Neutrophil (primary cell): Measurements from ENCODE around the gene RGS14.

Experiments
- H3K27ac ChIP-seq: fragments of 200-600 bp; sonication (generic); 2 replicates; pipeline ENCODE4 v1.5.1; 2016; ENCODE audit warnings: mild to moderate bottlenecking, moderate library complexity
- H3K27me3 ChIP-seq: fragments of 200-600 bp; sonication (generic); 2 replicates; pipeline ENCODE4 v1.6.0; 2016; ENCODE audit warnings: mild to moderate bottlenecking
- H3K36me3 ChIP-seq: fragments of 200-600 bp; sonication (generic); 2 replicates; pipeline ENCODE4 v1.5.1; 2017
- H3K4me1 ChIP-seq, 2 experiments: fragments of 200-600 bp in 1 of 2; sonication (generic) in 1 of 2; 1 replicate in 1 of 2; 2 replicates in 1 of 2; pipeline versions ENCODE4 v1.5.1 to v1.6.1; 2013 to 2016; ENCODE audit warnings: low read depth in 1 of 2, low read length in 1 of 2, mild to moderate bottlenecking in 1 of 2, moderate library complexity in 1 of 2; ENCODE audit not compliant: control insufficient read depth in 1 of 2, insufficient read depth in 1 of 2
- H3K4me3 ChIP-seq, 2 experiments: fragments of 200-600 bp in 1 of 2; sonication (generic) in 1 of 2; 1 replicate in 1 of 2; 2 replicates in 1 of 2; pipeline ENCODE4 v1.5.1; 2013 to 2016; ENCODE audit warnings: low read depth in 1 of 2, low read length in 1 of 2, mild to moderate bottlenecking in 1 of 2, moderate library complexity in 1 of 2
- H3K9me3 ChIP-seq: fragments of 200-600 bp; sonication (generic); 2 replicates; pipeline ENCODE4 v1.5.1; 2016
- CTCF ChIP-seq: fragments of 200-600 bp; sonication (generic); IDR thresholded peaks from 2 replicates; pipeline ENCODE4 v1.5.1; 2016; ENCODE audit warnings: antibody characterized with exemption

Gene RGS14

DNA sequence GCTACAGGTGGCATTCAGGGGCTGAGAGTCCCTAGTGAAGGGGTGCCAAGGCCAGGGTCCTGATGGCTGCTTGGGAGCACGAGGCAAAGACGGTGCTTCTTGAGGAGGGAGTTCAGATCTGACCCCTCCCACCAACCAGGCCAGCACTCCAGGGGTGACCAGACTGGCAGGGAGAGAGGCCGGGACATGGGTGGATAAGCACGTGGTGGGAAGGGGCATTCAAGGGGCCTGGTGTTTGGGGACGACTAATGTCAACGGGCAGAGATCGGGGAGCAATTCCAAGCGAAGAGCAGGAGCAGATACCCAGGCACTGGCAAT, 4.5 kb downstream of the RGS14 start:
- Histone ChIP-seq H3K27ac (peak overlapping the region; percentile 93), H3K4me3 (peak overlapping the region; percentile 62 to 82), H3K36me3 (peaks cover 37% of the 10 kb centered on the region), H3K9me3 (no peaks in the 10 kb centered on the region), H3K27me3 (no peaks in the 10 kb centered on the region), H3K4me1 (peaks cover 66 to 72% of the 10 kb centered on the region in 2 experiments)
- no peak for TF ChIP-seq CTCF

GRCh38 chr5:177362610-177363507, 5.1 kb downstream of the RGS14 start:
- Histone ChIP-seq H3K27me3 (no peaks in the 10 kb centered on the region), H3K9me3 (no peaks in the 10 kb centered on the region), H3K36me3 (peaks cover 43% of the 10 kb centered on the region), H3K4me1 (peaks cover 62 to 67% of the 10 kb centered on the region in 2 experiments), H3K27ac (peak overlapping the region; percentile 93), H3K4me3 (peak overlapping the region; percentile 62 to 82)
- no peak for TF ChIP-seq CTCF

- Histone ChIP-seq H3K4me1 (peaks cover 62 to 67% of the 10 kb centered on the region in 2 experiments), H3K27me3 (no peaks in the 10 kb centered on the region), H3K27ac (peak overlapping the region; percentile 93), H3K4me3 (peak overlapping the region; percentile 62 to 82), H3K36me3 (peaks cover 50% of the 10 kb centered on the region), H3K9me3 (no peaks in the 10 kb centered on the region)
- TF ChIP-seq CTCF = no peak
Measured at GRCh38 chr5:177363565-177363964, 5.8 kb downstream of the RGS14 start.

DNA sequence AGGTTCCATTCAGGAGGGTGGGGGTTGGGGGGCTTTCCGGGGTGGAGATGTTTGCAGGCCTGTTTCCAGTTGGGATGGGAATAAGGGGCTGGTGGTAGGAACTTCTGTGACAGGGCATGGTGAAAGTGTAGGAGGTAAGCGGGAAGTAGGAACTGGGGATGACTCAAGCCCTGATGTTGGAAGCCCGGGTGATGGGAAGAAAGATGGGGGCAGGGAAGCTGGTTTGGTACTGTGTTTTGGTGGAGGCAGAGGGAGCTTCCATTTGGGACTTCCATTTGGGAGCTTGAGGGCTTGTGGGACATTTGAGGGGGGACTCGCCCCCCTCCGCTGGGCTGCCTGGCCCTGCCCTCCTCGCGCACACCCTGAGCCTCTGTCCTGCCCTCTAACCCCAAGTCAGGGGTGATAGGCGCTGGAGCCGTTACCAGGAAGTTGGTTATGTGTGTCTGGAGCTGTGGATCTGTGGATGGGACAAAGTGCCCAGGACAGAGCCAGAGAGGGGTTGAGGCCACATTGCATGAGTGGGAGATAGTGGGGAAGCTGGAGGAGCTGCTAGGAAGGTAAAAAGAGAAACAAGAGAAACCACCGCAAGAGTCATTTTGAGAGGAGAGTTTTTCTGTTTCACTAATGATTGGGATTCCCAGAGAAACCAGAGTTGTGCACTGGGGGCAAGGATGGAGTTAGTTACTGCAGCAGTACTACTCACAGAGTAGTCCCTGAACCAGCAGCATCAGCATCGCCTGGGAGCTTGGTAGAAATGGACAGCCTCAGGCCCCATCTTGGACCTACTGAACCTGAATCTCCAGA, 6.6 kb downstream of the RGS14 start:
- H3K4me3 ChIP-seq = peak overlapping the region in 1 of 2 experiments; percentile 13
- H3K9me3 ChIP-seq = no peaks in the 10 kb centered on the region
- H3K27me3 ChIP-seq = no peaks in the 10 kb centered on the region
- peak overlapping the region; percentile 93 for H3K27ac ChIP-seq
- no peak for TF ChIP-seq CTCF
- H3K36me3 ChIP-seq = peaks cover 58% of the 10 kb centered on the region
- H3K4me1 ChIP-seq = peaks cover 54 to 69% of the 10 kb centered on the region in 2 experiments

- Histone ChIP-seq H3K27ac (peak overlapping the region; percentile 19), H3K36me3 (peaks cover 68% of the 10 kb centered on the region), H3K27me3 (no peaks in the 10 kb centered on the region), H3K4me1 (peaks cover 42 to 68% of the 10 kb centered on the region in 2 experiments), H3K4me3 (no peak overlapping the region), H3K9me3 (no peaks in the 10 kb centered on the region)
- no peak for TF ChIP-seq CTCF
Measured at GRCh38 chr5:177365845-177366527, 8.3 kb downstream of the RGS14 start.
